DOHH2 (cell line): ENCODE measurements around the gene ISCA1.

Source experiments
- EZH2phosphoT487 ChIP-seq: fragments of 200-600 bp; sonication (generic); IDR thresholded peaks from 2 replicates; pipeline ENCODE4 v1.6.1; 2017; ENCODE audit warnings: borderline replicate concordance, mild to moderate bottlenecking, antibody characterized with exemption, low read length, moderate library complexity, mixed read lengths
- TF ChIP-seq, protein P1 (sequence below): fragments of 200-600 bp; sonication (generic); IDR thresholded peaks from one replicate; pipeline ENCODE4 v1.5.1; 2014; ENCODE audit warnings: antibody characterized with exemption, mild to moderate bottlenecking, low read depth, low read length; ENCODE audit not compliant: poor library complexity, severe bottlenecking

DNA sequence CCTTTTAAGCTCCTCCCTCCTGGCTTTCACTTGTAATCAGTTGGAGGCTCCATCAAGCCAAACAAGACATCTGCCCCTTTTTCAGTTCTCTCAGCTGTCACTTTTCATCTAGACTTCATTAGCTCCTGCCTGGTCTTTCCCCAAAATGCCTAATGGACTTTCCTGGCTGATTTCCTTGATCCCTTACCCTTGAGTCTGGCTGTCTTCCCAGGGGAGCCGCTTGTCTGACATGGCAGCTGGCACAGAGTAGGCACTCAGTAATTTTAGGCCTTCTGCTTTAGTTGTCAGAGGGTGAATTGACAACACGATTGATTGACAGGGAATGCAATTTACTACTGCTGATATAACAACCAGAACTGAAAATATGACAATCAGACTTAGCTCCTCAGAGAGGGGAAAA lies 24.9 kb downstream of the ISCA1 start:
- TF ChIP-seq, protein P1, sequence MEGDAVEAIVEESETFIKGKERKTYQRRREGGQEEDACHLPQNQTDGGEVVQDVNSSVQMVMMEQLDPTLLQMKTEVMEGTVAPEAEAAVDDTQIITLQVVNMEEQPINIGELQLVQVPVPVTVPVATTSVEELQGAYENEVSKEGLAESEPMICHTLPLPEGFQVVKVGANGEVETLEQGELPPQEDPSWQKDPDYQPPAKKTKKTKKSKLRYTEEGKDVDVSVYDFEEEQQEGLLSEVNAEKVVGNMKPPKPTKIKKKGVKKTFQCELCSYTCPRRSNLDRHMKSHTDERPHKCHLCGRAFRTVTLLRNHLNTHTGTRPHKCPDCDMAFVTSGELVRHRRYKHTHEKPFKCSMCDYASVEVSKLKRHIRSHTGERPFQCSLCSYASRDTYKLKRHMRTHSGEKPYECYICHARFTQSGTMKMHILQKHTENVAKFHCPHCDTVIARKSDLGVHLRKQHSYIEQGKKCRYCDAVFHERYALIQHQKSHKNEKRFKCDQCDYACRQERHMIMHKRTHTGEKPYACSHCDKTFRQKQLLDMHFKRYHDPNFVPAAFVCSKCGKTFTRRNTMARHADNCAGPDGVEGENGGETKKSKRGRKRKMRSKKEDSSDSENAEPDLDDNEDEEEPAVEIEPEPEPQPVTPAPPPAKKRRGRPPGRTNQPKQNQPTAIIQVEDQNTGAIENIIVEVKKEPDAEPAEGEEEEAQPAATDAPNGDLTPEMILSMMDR = no peak
- no peak for TF ChIP-seq EZH2phosphoT487
